Measurements from ENCODE around the gene DNAJC6. TPM values are rescaled to one million over a fixed set of nuclear protein-coding genes. Genes with fewer than 3 reads are reported as not detected.
"Not testable (repeated sequence)": the region's sequence is repeated elsewhere in the genome, so short reads cannot be mapped to it uniquely, and the experiment has no call there.

The DNAJC6 gene
- total RNA-seq, 6 experiments from 2014 or later = 0.46 to 2.9 (median 1.2) TPM

GRCh38 chr1:65371544-65371943 is 62.2 kb downstream of the DNAJC6 start:
- intact Hi-C loops (cut with DNase I) = no loop called here
- no peaks in the 10 kb centered on the region for H3K36me3 ChIP-seq
- no peaks in the 10 kb centered on the region for H3K4me1 ChIP-seq
- no peak overlapping the region for H3K27ac ChIP-seq
- TF ChIP-seq POLR2A (IDR thresholded peaks at IDR 0.05) (no peak), CTCF (IDR thresholded peaks at IDR 0.05) (no peak)
- 82% methylated on average over 3 of the region's 3 CpGs for WGBS (ENCODE audit: insufficient coverage, low coverage, low lambda C conversion rate, missing lambda C conversion rate)
- H3K9me3 ChIP-seq = no peaks in the 10 kb centered on the region
- ATAC-seq (no peak), DNase-seq (no peak)
- H3K27me3 ChIP-seq = no peaks in the 10 kb centered on the region
- H3K4me3 ChIP-seq = no peak overlapping the region

GRCh38 chr1:65372557-65372956 is 63.2 kb downstream of the DNAJC6 start:
- intact Hi-C loops (cut with DNase I) = no loop called here
- WGBS (ENCODE audit: insufficient coverage, low coverage, low lambda C conversion rate, missing lambda C conversion rate) = 63% methylated on average over 1 of the region's 1 CpG
- DNase-seq = no peak

GRCh38 chr1:65377496-65378246 is 68.3 kb downstream of the DNAJC6 start:
- no peak overlapping the region for H3K27ac ChIP-seq
- H3K4me1 ChIP-seq = peaks cover 0 to 4% (median 0%) of the 10 kb centered on the region in 4 donors
- WGBS (ENCODE audit: insufficient coverage, low coverage, low lambda C conversion rate, missing lambda C conversion rate) = 30% methylated on average over 4 of the region's 4 CpGs
- no peaks in the 10 kb centered on the region for H3K27me3 ChIP-seq
- TF ChIP-seq CTCF (IDR thresholded peaks at IDR 0.05) (no peak), POLR2A (IDR thresholded peaks at IDR 0.05) (no peak)
- DNase-seq (no peak), ATAC-seq (peak; percentile 39 to 94 (median 56))
- intact Hi-C loops (cut with DNase I) = no loop called here
- no peaks in the 10 kb centered on the region for H3K9me3 ChIP-seq
- no peak overlapping the region for H3K4me3 ChIP-seq
- H3K36me3 ChIP-seq = no peaks in the 10 kb centered on the region

More at GRCh38 chr1:65372557-65372956, 63.2 kb downstream of the DNAJC6 start:
- Histone ChIP-seq H3K9me3 (no peaks in the 10 kb centered on the region), H3K27me3 (no peaks in the 10 kb centered on the region), H3K27ac (no peak overlapping the region), H3K4me1 (peaks cover 0 to 4% (median 0%) of the 10 kb centered on the region in 4 donors), H3K4me3 (no peak overlapping the region), H3K36me3 (no peaks in the 10 kb centered on the region)
- TF ChIP-seq CTCF (IDR thresholded peaks at IDR 0.05) = no peak
- no peak for TF ChIP-seq POLR2A (IDR thresholded peaks at IDR 0.05)
- no peak for ATAC-seq

GRCh38 chr1:65378247-65378946 is 69.1 kb downstream of the DNAJC6 start:
- intact Hi-C loops (cut with DNase I) = no loop called here
- DNase-seq (no peak), ATAC-seq (no peak)
- peaks cover 0 to 4% (median 0%) of the 10 kb centered on the region in 4 donors for H3K4me1 ChIP-seq
- no peak overlapping the region for H3K4me3 ChIP-seq
- no peak overlapping the region for H3K27ac ChIP-seq
- TF ChIP-seq CTCF (IDR thresholded peaks at IDR 0.05) = no peak
- no peak for TF ChIP-seq POLR2A (IDR thresholded peaks at IDR 0.05)
- H3K9me3 ChIP-seq = no peaks in the 10 kb centered on the region
- H3K36me3 ChIP-seq = no peaks in the 10 kb centered on the region
- H3K27me3 ChIP-seq = no peaks in the 10 kb centered on the region
- 69% methylated on average over 2 of the region's 2 CpGs for WGBS (ENCODE audit: insufficient coverage, low coverage, low lambda C conversion rate, missing lambda C conversion rate)

GRCh38 chr1:65384426-65384825 is 75.1 kb downstream of the DNAJC6 start:
- H3K36me3 ChIP-seq; ATAC-seq; H3K4me3 ChIP-seq; H3K9me3 ChIP-seq; H3K27me3 ChIP-seq; H3K4me1 ChIP-seq; H3K27ac ChIP-seq; intact Hi-C loops (cut with DNase I); DNase-seq: not testable (repeated sequence)
- WGBS (ENCODE audit: insufficient coverage, low coverage, low lambda C conversion rate, missing lambda C conversion rate) = 96% methylated on average over 3 of the region's 5 CpGs
